Gastroesophageal sphincter (tissue), 3 donors: ENCODE measurements around the gene COL12A1.

Experiments used
- CTCF ChIP-seq, 4 experiments: fragments of 200-600 bp in 2 of 4; fragments of 450-650 bp in 2 of 4; sonication (generic) in 1 of 4; IDR thresholded peaks; one replicate each; pipeline ENCODE4 v1.5.1; 2017 to 2019; ENCODE audit warnings: antibody characterized with exemption in 4 of 4, mild to moderate bottlenecking in 2 of 4, moderate library complexity in 2 of 4
- EP300 ChIP-seq: sonication (generic); formaldehyde crosslinking; IDR thresholded peaks from one replicate; pipeline ENCODE4 v1.6.1; 2017; ENCODE audit warnings: antibody characterized with exemption, mild to moderate bottlenecking

GRCh38 chr6:75215291-75215690, 9.4 kb upstream of the COL12A1 start:
- TF ChIP-seq EP300 (no peak), CTCF (IDR thresholded peaks at IDR 0.05) (no peak)
